ENCODE measurements around the gene REP15. TPM values are rescaled to one million over a fixed set of nuclear protein-coding genes. Genes with fewer than 3 reads are reported as not detected.

Gene REP15
- total and polyA plus RNA-seq, 2 donors (not counting 1 experiment from before 2014, with no cell fraction given): 0.44 TPM; not detected in 1

GRCh38 chr12:27696864-27697564 is 767 bp downstream of the REP15 start:
- Histone ChIP-seq H3K79me2 (ENCODE audit: control insufficient read depth, insufficient read depth, low read length) (no peaks in the 10 kb centered on the region), H3K4me1 (ENCODE audit: control insufficient read depth in 2 of 2, insufficient read depth in 2 of 2, low read length in 2 of 2) (no peaks in the 10 kb centered on the region), H2AFZ (ENCODE audit: insufficient read depth, low read depth, low read length, poor library complexity, severe bottlenecking) (no peak overlapping the region), H3K36me3 (replicated peaks in 1 of 2; ENCODE audit: control extremely low read depth in 1 of 2, control insufficient read depth in 1 of 2, extremely low read depth in 1 of 2, insufficient read depth in 2 of 2, low read length in 1 of 2) (peaks cover 0 to 2% of the 10 kb centered on the region in 2 experiments), H4K20me1 (ENCODE audit: control insufficient read depth, insufficient read depth, low read length, poor library complexity, severe bottlenecking) (no peaks in the 10 kb centered on the region), H3K9me3 (ENCODE audit: control extremely low read depth in 1 of 3, control insufficient read depth in 2 of 3, insufficient read depth in 1 of 3, low read length in 2 of 3) (no peaks in the 10 kb centered on the region), H3K27ac (ENCODE audit: low read length in 2 of 2) (no peak overlapping the region), H3K4me2 (replicated peaks; ENCODE audit: low read depth, low read length, poor library complexity, severe bottlenecking) (no peak overlapping the region), H3K27me3 (replicated peaks in 1 of 4; ENCODE audit: control extremely low read depth in 1 of 4, control insufficient read depth in 3 of 4, insufficient read depth in 4 of 4, low read length in 3 of 4) (no peaks in the 10 kb centered on the region), H3K9ac (ENCODE audit: low read length) (no peak overlapping the region), H3K4me3 (ENCODE audit: control extremely low read depth in 1 of 5, extremely low read depth in 1 of 5, insufficient read depth in 1 of 5, low read depth in 2 of 5, low read length in 4 of 5) (no peak overlapping the region)
- ATAC-seq (ENCODE audit: low read depth): no peak
- POLR2A ChIA-PET: interaction anchor here (0.6 kb wide), 1 partner anchor 685 kb away, joined by 3 read pairs; no protein-coding TSS in a partner anchor
- H3K27me3 Mint-ChIP-seq: peaks cover 15% of the 10 kb centered on the region
- H3K9me3 Mint-ChIP-seq (ENCODE audit: insufficient read depth): no peaks in the 10 kb centered on the region
- 80% methylated on average over 1 of the region's 3 CpGs for WGBS (ENCODE audit: insufficient coverage)
- no peak overlapping the region for H3K27ac Mint-ChIP-seq
- DNase-seq: no peak
- intact Hi-C loops (cut with micrococcal nuclease): no loop called here
- no peak overlapping the region for H3K4me3 Mint-ChIP-seq
- CTCF ChIA-PET: interaction anchor here (0.9 to 1.0 kb wide), 2 partner anchors 9 to 262 kb away, joined by 3 to 5 read pairs; no protein-coding TSS in a partner anchor
- H3K4me1 Mint-ChIP-seq: no peaks in the 10 kb centered on the region
- TF ChIP-seq EZH2 (IDR thresholded peaks at IDR 0.05; ENCODE audit: borderline replicate concordance, insufficient read depth, low read depth, low read length, poor library complexity, severe bottlenecking) (no peak), CTCF (IDR thresholded peaks at IDR 0.05) (no peak)

All from B cell (primary cell).